Measurements from ENCODE around the gene SNX8.

DNA sequence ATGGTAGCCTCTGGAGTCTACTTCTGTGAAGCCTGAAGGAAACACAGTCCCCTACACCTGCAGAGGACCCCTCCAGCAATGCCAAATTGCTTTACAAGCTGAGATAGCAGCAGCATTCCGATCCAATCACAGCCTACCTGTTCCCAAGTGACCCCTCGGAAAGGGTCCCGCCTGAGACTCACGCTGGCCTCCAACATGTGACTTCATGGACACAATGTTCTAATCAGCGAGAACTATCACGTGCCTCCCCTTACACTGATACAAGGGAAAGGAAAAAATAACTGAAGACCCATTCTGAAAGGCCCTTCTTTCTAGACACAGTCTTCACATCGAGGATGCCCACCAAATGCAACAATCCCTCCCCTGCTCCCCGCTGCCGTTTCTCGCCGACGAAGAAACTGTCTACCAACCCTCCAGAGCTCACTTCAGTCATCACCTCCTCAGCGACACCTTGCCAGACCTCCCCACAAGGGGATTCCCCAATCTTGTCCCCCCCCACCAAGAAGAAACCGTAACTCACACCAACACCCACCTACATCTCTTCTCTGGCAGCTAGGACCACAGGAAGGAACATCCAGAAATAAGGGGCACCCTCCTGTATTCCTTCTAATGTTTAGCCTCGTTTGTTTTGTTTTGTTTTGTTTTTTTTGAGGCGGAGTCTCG is 1.8 kb downstream of the SNX8 start:
- TF ChIP-seq MBD4 (IDR thresholded peaks at IDR 0.05; ENCODE audit: borderline replicate concordance, low read length), result no peak
- TF ChIP-seq MAFK (conservative IDR thresholded peaks at IDR 0.05 in 1 of 2, IDR thresholded peaks at IDR 0.05 in 1 of 2; ENCODE audit: low read length in 2 of 2), result no peak
- TF ChIP-seq SP2 (CRISPR knock-in tag; IDR thresholded peaks at IDR 0.05), result no peak
- no peak for TF ChIP-seq POLR2AphosphoS5 (IDR thresholded peaks at IDR 0.05; ENCODE audit: low read depth, low read length)
- TF ChIP-seq SNAI1 (CRISPR knock-in tag; IDR thresholded peaks at IDR 0.05; ENCODE audit: borderline replicate concordance), result no peak
- TF ChIP-seq ATF1 (CRISPR knock-in tag; IDR thresholded peaks at IDR 0.05), result no peak

Measured in HepG2 (cell line).